Measurements from ENCODE around the gene TSHZ2. TPM values are rescaled to one million over a fixed set of nuclear protein-coding genes. Genes with fewer than 3 reads are reported as not detected.

TSHZ2 gene
- total and polyA plus RNA-seq, 9 of the 15 experiments (the other 6 are each of a cell fraction or from before 2014, with no cell fraction given) = 0.03 to 0.20 (median 0.05) TPM; not detected in 4

GRCh38 chr20:53413186-53413631 lies 441.1 kb downstream of the TSHZ2 start (continued):
- TF ChIP-seq, protein P1, sequence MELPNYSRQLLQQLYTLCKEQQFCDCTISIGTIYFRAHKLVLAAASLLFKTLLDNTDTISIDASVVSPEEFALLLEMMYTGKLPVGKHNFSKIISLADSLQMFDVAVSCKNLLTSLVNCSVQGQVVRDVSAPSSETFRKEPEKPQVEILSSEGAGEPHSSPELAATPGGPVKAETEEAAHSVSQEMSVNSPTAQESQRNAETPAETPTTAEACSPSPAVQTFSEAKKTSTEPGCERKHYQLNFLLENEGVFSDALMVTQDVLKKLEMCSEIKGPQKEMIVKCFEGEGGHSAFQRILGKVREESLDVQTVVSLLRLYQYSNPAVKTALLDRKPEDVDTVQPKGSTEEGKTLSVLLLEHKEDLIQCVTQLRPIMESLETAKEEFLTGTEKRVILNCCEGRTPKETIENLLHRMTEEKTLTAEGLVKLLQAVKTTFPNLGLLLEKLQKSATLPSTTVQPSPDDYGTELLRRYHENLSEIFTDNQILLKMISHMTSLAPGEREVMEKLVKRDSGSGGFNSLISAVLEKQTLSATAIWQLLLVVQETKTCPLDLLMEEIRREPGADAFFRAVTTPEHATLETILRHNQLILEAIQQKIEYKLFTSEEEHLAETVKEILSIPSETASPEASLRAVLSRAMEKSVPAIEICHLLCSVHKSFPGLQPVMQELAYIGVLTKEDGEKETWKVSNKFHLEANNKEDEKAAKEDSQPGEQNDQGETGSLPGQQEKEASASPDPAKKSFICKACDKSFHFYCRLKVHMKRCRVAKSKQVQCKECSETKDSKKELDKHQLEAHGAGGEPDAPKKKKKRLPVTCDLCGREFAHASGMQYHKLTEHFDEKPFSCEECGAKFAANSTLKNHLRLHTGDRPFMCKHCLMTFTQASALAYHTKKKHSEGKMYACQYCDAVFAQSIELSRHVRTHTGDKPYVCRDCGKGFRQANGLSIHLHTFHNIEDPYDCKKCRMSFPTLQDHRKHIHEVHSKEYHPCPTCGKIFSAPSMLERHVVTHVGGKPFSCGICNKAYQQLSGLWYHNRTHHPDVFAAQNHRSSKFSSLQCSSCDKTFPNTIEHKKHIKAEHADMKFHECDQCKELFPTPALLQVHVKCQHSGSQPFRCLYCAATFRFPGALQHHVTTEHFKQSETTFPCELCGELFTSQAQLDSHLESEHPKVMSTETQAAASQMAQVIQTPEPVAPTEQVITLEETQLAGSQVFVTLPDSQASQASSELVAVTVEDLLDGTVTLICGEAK (IDR thresholded peaks at IDR 0.05) = no peak
- TF ChIP-seq, protein P1 (CRISPR knock-in tag; IDR thresholded peaks at IDR 0.05) = no peak
- TF ChIP-seq ZNF165 (CRISPR knock-in tag; IDR thresholded peaks at IDR 0.05; ENCODE audit: borderline replicate concordance) (no peak), ZNF589 (CRISPR knock-in tag; IDR thresholded peaks at IDR 0.05; ENCODE audit: low read depth) (no peak), PHF8 (IDR thresholded peaks at IDR 0.05; ENCODE audit: borderline replicate concordance, low read length) (no peak), MLX (CRISPR knock-in tag; conservative IDR thresholded peaks at IDR 0.05) (no peak), ZNF561 (CRISPR knock-in tag; conservative IDR thresholded peaks at IDR 0.05) (no peak), NR1H2 (CRISPR knock-in tag; IDR thresholded peaks at IDR 0.05) (no peak), FOXA1 (IDR thresholded peaks at IDR 0.05; ENCODE audit: borderline replicate concordance) (no peak), CSDE1 (IDR thresholded peaks at IDR 0.05) (no peak), ZFP36 (IDR thresholded peaks at IDR 0.05; ENCODE audit: low read depth, low read length, partially characterized antibody) (peak; percentile 51), ZBTB9 (CRISPR knock-in tag; IDR thresholded peaks at IDR 0.05) (no peak), EWSR1 (IDR thresholded peaks at IDR 0.05; ENCODE audit: borderline replicate concordance, low read depth, partially characterized antibody) (no peak), SMC3 (conservative IDR thresholded peaks at IDR 0.05; ENCODE audit: insufficient read depth, low read depth, low read length) (peak; percentile 61), SAP30 (IDR thresholded peaks at IDR 0.05; ENCODE audit: borderline replicate concordance, insufficient read depth, low read depth, low read length, poor library complexity, severe bottlenecking) (no peak), ETV1 (tag; conservative IDR thresholded peaks at IDR 0.05; ENCODE audit: low read depth) (no peak; the same call in 1 of the 2 replicates), ATF1 (CRISPR knock-in tag; IDR thresholded peaks at IDR 0.05) (no peak), ATF1 (tag; IDR thresholded peaks at IDR 0.05) (no peak), TAF9B (IDR thresholded peaks at IDR 0.05; ENCODE audit: partially characterized antibody) (no peak)
